Measurements from ENCODE around the gene SKI. TPM values are rescaled to one million over a fixed set of nuclear protein-coding genes. Genes with fewer than 3 reads are reported as not detected.

The SKI gene
- total and polyA plus RNA-seq, 2 of the 8 experiments (the other 6 are each of a cell fraction or from before 2014, with no cell fraction given): 8.3 to 87.6 TPM

DNA sequence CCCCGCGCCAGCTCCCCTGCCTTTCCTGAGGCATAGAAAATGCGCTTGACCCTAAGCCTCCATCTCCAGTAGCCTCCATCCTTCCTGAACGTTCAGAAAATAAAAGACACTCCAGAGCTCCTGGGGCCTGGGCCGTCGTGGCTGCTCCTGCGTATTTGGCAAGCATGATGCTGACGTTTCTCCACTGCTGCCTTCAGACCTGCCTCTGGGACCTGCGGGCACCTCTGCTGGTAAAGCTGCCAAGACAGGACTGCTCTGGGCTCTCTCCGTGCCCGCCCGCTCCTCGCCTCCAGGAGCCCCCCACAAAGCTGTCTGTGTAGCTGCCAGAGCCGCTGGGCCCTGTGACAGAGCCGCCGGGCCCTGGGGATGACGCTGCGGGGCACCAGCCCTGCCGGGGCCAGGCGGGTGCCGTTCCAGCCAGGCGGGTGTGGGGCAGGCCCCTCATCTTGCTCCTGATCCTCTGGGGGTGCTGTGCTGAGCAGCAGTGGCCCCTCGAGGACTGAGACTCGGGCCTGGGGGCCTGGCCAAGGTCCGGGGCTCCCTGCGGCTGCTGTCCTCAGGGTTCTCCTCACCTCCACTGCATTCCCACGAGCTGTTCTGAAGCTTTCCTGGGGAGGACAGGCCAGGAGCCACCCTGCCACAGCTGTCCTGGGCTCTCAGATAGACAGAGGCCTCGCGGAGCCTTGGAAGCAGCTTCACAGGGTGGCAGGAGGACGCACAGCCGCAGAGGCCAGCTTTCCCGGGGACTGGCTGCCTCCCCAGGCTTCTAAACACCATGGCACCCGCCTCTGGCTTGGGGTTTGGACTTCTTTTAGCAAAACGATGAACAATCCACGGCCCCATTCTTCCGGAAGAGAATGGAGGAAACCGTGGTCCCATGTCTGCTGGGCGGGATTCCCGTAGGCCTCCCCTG lies 115.2 kb downstream of the SKI start:
- H2BK15ac ChIP-seq (ENCODE audit: low read length): no peak overlapping the region
- TF ChIP-seq POLR2A (IDR thresholded peaks at IDR 0.05; ENCODE audit: control extremely low read depth in 1 of 2, low read depth in 2 of 2, low read length in 2 of 2) (no peak), BACH1 (IDR thresholded peaks at IDR 0.05; ENCODE audit: low read length) (no peak), SIRT6 (IDR thresholded peaks at IDR 0.05; ENCODE audit: low read length) (no peak), GTF2F1 (IDR thresholded peaks at IDR 0.05; ENCODE audit: borderline replicate concordance, low read depth, low read length) (no peak), POU5F1 (IDR thresholded peaks at IDR 0.05; ENCODE audit: low read depth, low read length) (no peak)

More for the DNA sequence above, 115.2 kb downstream of the SKI start:
- Histone ChIP-seq H3K4me3 (ENCODE audit: extremely low read depth in 1 of 4, insufficient read depth in 2 of 4, low read depth in 3 of 4, low read length in 4 of 4) (no peak overlapping the region), H3K18ac (ENCODE audit: extremely low read depth, low read length) (no peak overlapping the region), H2AK5ac (ENCODE audit: low read depth, low read length) (no peak overlapping the region), H3K9me3 (ENCODE audit: insufficient read depth in 2 of 2, low read depth in 1 of 2, low read length in 1 of 2) (no peaks in the 10 kb centered on the region), H3K79me2 (ENCODE audit: control insufficient read depth in 1 of 2, insufficient read depth in 2 of 2, low read length in 2 of 2) (no peaks in the 10 kb centered on the region), H3K4ac (replicated peaks; ENCODE audit: insufficient read length, low read depth, low read length) (no peak overlapping the region), H3K9ac (replicated peaks in 1 of 4; ENCODE audit: extremely low read depth in 1 of 4, low read depth in 3 of 4, low read length in 3 of 4) (no peak overlapping the region), H4K91ac (replicated peaks; ENCODE audit: insufficient read length, low read length) (no peak overlapping the region), H3K27me3 (replicated peaks in 1 of 4; ENCODE audit: control insufficient read depth in 3 of 4, extremely low read depth in 1 of 4, insufficient read depth in 3 of 4, low read length in 3 of 4) (no peaks in the 10 kb centered on the region), H2BK120ac (replicated peaks; ENCODE audit: low read depth, low read length) (no peak overlapping the region), H3K23me2 (ENCODE audit: low read depth, low read length) (no peaks in the 10 kb centered on the region), H2BK20ac (ENCODE audit: low read length) (no peak overlapping the region), H3K36me3 (ENCODE audit: control insufficient read depth in 2 of 4, insufficient read depth in 4 of 4, low read length in 3 of 4) (no peaks in the 10 kb centered on the region), H4K20me1 (replicated peaks in 1 of 2; ENCODE audit: control insufficient read depth in 1 of 2, insufficient read depth in 2 of 2, low read length in 2 of 2) (peaks cover 0 to 3% of the 10 kb centered on the region in 2 experiments), H4K8ac (ENCODE audit: extremely low read depth, insufficient read depth, low read length) (peak overlapping the region; percentile 28; the same call in 1 of the 2 replicates), H4K5ac (ENCODE audit: insufficient read length, low read depth, low read length) (no peak overlapping the region), H3K56ac (replicated peaks; ENCODE audit: insufficient read length, low read depth, low read length) (no peak overlapping the region), H3K27ac (ENCODE audit: low read depth, low read length) (no peak overlapping the region), H3K4me1 (replicated peaks in 1 of 4; ENCODE audit: control insufficient read depth in 3 of 4, insufficient read depth in 4 of 4, low read length in 3 of 4) (no peaks in the 10 kb centered on the region), H2BK12ac (ENCODE audit: low read depth, low read length) (no peak overlapping the region), H2AFZ (ENCODE audit: low read length) (no peak overlapping the region), H3K79me1 (ENCODE audit: low read depth, low read length) (no peaks in the 10 kb centered on the region), H2BK5ac (ENCODE audit: low read depth, low read length) (no peak overlapping the region), H3K14ac (ENCODE audit: insufficient read length) (no peak overlapping the region), H3K4me2 (ENCODE audit: insufficient read depth in 1 of 2, low read depth in 2 of 2, low read length in 2 of 2) (no peak overlapping the region), H3K23ac (ENCODE audit: insufficient read length) (no peak overlapping the region)
- CTCF ChIA-PET (ENCODE audit: partially characterized antibody): interaction anchor here (0.6 to 1.8 kb wide), 7 partner anchors 27 to 204 kb away, joined by 3 to 6 read pairs (median 3); partner anchors contain the start of gene FAAP20
- WGBS, 2 experiments (ENCODE audit: extremely low coverage in 1 of 2, insufficient coverage in 1 of 2, insufficient read length in 1 of 2, insufficient replicate concordance in 2 of 2, low coverage in 1 of 2, low lambda C conversion rate in 2 of 2, missing lambda C conversion rate in 1 of 2): 94% methylated on average over 27 of the region's 39 CpGs; no CpG with 5 or more reads in 1 of the 2 experiments
- FAIRE-seq (no peak), DNase-seq (ENCODE audit: low read depth in 1 of 2, low spot score in 2 of 2) (no peak)
- POLR2A ChIA-PET (ENCODE audit: partially characterized antibody): interaction anchor here (0.6 to 1.0 kb wide), 2 partner anchors 69 to 778 kb away, joined by 3 read pairs; partner anchors contain the start of gene PEX10

All from H1 (cell line).